ENCODE data around the gene CENPN.

The CENPN gene

DNA sequence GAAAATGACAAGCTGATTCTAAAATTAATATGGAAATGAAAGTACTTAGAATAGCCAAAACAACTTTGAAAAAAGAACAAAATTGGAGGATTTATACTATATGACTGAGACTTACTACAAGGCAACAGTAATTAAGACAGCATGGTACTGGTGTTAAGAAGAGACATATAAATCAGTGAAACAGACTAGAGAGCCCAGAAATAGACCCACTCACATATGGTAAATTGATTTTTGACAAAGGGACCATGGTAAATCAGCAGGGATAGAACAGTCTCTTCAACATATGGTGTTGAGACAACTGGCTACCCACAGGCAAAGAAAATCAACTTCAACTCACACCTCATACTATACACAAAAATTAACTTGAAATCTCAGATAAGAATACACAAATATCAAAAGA is 13.2 kb upstream of the CENPN start:
- TF ChIP-seq, protein P1, sequence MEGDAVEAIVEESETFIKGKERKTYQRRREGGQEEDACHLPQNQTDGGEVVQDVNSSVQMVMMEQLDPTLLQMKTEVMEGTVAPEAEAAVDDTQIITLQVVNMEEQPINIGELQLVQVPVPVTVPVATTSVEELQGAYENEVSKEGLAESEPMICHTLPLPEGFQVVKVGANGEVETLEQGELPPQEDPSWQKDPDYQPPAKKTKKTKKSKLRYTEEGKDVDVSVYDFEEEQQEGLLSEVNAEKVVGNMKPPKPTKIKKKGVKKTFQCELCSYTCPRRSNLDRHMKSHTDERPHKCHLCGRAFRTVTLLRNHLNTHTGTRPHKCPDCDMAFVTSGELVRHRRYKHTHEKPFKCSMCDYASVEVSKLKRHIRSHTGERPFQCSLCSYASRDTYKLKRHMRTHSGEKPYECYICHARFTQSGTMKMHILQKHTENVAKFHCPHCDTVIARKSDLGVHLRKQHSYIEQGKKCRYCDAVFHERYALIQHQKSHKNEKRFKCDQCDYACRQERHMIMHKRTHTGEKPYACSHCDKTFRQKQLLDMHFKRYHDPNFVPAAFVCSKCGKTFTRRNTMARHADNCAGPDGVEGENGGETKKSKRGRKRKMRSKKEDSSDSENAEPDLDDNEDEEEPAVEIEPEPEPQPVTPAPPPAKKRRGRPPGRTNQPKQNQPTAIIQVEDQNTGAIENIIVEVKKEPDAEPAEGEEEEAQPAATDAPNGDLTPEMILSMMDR (IDR thresholded peaks at IDR 0.05; ENCODE audit: low read length) = no peak
- TF ChIP-seq EZH2 (IDR thresholded peaks at IDR 0.05; ENCODE audit: borderline replicate concordance, low read length) = no peak
- no peaks in the 10 kb centered on the region for H4K20me1 ChIP-seq (ENCODE audit: insufficient read depth, low read length)
- no peak overlapping the region for H2AFZ ChIP-seq (ENCODE audit: low read length)
- H3K9me2 ChIP-seq (ENCODE audit: low read depth, low read length) = no peaks in the 10 kb centered on the region
- no peaks in the 10 kb centered on the region for H3K9me3 ChIP-seq (ENCODE audit: low read length)
- no peak overlapping the region for H3K4me3 ChIP-seq (ENCODE audit: low read depth, low read length, poor library complexity, severe bottlenecking)
- no peaks in the 10 kb centered on the region for H3K27me3 ChIP-seq (ENCODE audit: insufficient read depth, low read length)
- no peak overlapping the region for H3K9ac ChIP-seq (ENCODE audit: low read length)
- peaks cover 10% of the 10 kb centered on the region; the same call in 1 of the 2 replicates for H3K36me3 ChIP-seq (ENCODE audit: insufficient read depth, low read length)
- H3K27ac ChIP-seq (ENCODE audit: low read depth, low read length, poor library complexity, severe bottlenecking) = no peak overlapping the region
- no peaks in the 10 kb centered on the region for H3F3A ChIP-seq (ENCODE audit: insufficient read depth, low read length)
- H3K79me2 ChIP-seq (ENCODE audit: insufficient read depth, low read length) = peaks cover 39% of the 10 kb centered on the region
- no peak overlapping the region for H3K4me2 ChIP-seq (ENCODE audit: low read length)
- H3K4me1 ChIP-seq (ENCODE audit: insufficient read depth, low read length, severe bottlenecking) = peaks cover 21% of the 10 kb centered on the region

DNA sequence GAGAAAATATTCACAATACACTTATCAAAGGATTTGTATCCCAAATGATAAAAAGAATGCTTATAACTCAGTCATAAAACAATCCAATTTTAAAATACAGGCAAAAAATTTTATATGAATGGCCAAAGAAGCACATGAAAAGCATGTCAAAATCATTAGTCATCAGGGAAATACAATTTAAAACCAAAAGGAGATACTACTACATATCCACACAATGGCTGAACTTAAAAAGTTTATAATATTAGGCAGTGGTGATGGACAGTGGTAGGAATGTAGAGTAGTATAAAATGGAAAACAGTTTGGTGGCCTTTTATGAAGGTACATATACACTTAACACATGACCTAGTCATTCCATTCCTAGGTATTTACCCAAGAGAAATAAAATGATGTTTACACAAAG is 12.6 kb upstream of the CENPN start:
- Histone ChIP-seq H3K4me3 (ENCODE audit: low read depth, low read length, poor library complexity, severe bottlenecking) (no peak overlapping the region), H4K20me1 (ENCODE audit: insufficient read depth, low read length) (no peaks in the 10 kb centered on the region), H3K27ac (ENCODE audit: low read depth, low read length, poor library complexity, severe bottlenecking) (no peak overlapping the region), H3K9me3 (ENCODE audit: low read length) (no peaks in the 10 kb centered on the region), H3K9ac (ENCODE audit: low read length) (no peak overlapping the region), H3F3A (ENCODE audit: insufficient read depth, low read length) (no peaks in the 10 kb centered on the region), H3K79me2 (ENCODE audit: insufficient read depth, low read length) (peaks cover 46% of the 10 kb centered on the region), H3K36me3 (ENCODE audit: insufficient read depth, low read length) (peaks cover 10% of the 10 kb centered on the region; the same call in 1 of the 2 replicates), H3K27me3 (ENCODE audit: insufficient read depth, low read length) (no peaks in the 10 kb centered on the region), H3K4me2 (ENCODE audit: low read length) (no peak overlapping the region), H3K4me1 (ENCODE audit: insufficient read depth, low read length, severe bottlenecking) (peaks cover 21% of the 10 kb centered on the region), H2AFZ (ENCODE audit: low read length) (no peak overlapping the region), H3K9me2 (ENCODE audit: low read depth, low read length) (no peaks in the 10 kb centered on the region)
- no peak for TF ChIP-seq EZH2 (IDR thresholded peaks at IDR 0.05; ENCODE audit: borderline replicate concordance, low read length)
- TF ChIP-seq, protein P1 (IDR thresholded peaks at IDR 0.05; ENCODE audit: low read length) = no peak

DNA sequence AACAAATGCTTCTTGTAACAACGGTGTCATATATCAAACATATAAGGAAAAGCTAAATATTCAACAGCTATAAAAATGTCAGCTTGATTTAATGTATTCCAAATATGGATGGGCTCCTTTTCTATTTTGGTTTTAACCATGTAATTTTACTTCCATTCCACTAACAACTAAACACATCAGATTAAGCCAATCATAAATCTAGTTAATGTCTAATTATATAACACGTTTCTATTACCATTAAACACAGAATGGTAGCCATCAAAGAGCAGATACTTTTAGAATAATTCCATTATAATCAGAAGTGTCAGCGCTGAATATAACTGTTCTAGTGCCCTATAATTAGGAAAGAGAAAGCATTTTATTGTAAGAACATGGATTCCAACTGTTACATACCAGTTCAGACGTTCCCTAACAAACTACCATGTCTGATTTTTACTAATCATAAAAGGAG is 10.3 kb upstream of the CENPN start:
- peak overlapping the region; percentile 65 for H3K4me2 ChIP-seq (ENCODE audit: low read length)
- peaks cover 62% of the 10 kb centered on the region for H3K79me2 ChIP-seq (ENCODE audit: insufficient read depth, low read length)
- H3K4me3 ChIP-seq (ENCODE audit: low read depth, low read length, poor library complexity, severe bottlenecking) = peak overlapping the region; percentile 48
- no peak for TF ChIP-seq EZH2 (IDR thresholded peaks at IDR 0.05; ENCODE audit: borderline replicate concordance, low read length)
- TF ChIP-seq, protein P1 (IDR thresholded peaks at IDR 0.05; ENCODE audit: low read length) = no peak
- H3K36me3 ChIP-seq (ENCODE audit: insufficient read depth, low read length) = peaks cover 6% of the 10 kb centered on the region; the same call in 1 of the 2 replicates
- H2AFZ ChIP-seq (ENCODE audit: low read length) = no peak overlapping the region
- peak overlapping the region; percentile 53; the same call in 1 of the 2 replicates for H3K9ac ChIP-seq (ENCODE audit: low read length)
- no peaks in the 10 kb centered on the region for H3K9me2 ChIP-seq (ENCODE audit: low read depth, low read length)
- no peaks in the 10 kb centered on the region for H3F3A ChIP-seq (ENCODE audit: insufficient read depth, low read length)
- no peaks in the 10 kb centered on the region for H3K9me3 ChIP-seq (ENCODE audit: low read length)
- no peaks in the 10 kb centered on the region for H3K27me3 ChIP-seq (ENCODE audit: insufficient read depth, low read length)
- H3K27ac ChIP-seq (ENCODE audit: low read depth, low read length, poor library complexity, severe bottlenecking) = peak overlapping the region; percentile 24
- no peaks in the 10 kb centered on the region for H4K20me1 ChIP-seq (ENCODE audit: insufficient read depth, low read length)
- H3K4me1 ChIP-seq (ENCODE audit: insufficient read depth, low read length, severe bottlenecking) = peaks cover 21% of the 10 kb centered on the region
